OCI-LY3 (cell line): ENCODE data around the gene CD83.

Source experiments
- EZH2phosphoT487 ChIP-seq: fragments of 200-600 bp; shearing (Covaris generic); IDR thresholded peaks from 2 replicates; pipeline ENCODE4 v1.6.1; 2018; ENCODE audit warnings: antibody characterized with exemption, mixed run types, low read depth
- TF ChIP-seq, protein P1 (sequence below): fragments of 200-600, 300-600 bp; sonication (generic); IDR thresholded peaks from 2 replicates; pipeline ENCODE4 v1.5.1; 2014; ENCODE audit warnings: antibody characterized with exemption, low read length, low read depth

DNA sequence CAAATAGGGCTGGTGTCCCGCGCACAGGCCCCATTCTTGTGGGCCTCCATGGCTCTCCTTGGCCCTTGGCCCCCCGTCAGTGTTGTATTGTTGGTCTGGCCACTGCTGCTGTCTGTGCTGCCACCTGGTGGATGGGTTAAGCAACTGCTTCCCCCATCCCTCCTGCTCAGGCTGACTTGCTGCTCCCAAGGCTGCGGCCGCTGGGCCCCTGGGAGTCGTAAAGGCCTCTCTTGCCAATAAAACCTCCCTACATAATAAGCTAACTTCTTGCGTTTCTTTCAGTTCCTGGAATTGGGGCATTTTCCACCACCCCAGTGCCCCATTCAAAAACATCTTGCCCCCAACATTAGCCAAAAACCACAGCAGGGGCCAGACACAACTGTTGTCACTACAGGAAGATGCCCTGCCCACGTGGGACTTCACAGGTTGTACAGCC is 27.1 kb downstream of the CD83 start:
- TF ChIP-seq, protein P1, sequence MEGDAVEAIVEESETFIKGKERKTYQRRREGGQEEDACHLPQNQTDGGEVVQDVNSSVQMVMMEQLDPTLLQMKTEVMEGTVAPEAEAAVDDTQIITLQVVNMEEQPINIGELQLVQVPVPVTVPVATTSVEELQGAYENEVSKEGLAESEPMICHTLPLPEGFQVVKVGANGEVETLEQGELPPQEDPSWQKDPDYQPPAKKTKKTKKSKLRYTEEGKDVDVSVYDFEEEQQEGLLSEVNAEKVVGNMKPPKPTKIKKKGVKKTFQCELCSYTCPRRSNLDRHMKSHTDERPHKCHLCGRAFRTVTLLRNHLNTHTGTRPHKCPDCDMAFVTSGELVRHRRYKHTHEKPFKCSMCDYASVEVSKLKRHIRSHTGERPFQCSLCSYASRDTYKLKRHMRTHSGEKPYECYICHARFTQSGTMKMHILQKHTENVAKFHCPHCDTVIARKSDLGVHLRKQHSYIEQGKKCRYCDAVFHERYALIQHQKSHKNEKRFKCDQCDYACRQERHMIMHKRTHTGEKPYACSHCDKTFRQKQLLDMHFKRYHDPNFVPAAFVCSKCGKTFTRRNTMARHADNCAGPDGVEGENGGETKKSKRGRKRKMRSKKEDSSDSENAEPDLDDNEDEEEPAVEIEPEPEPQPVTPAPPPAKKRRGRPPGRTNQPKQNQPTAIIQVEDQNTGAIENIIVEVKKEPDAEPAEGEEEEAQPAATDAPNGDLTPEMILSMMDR: peak; percentile 81
- TF ChIP-seq EZH2phosphoT487: no peak
